Measurements from ENCODE around the gene ATAD5.

The ATAD5 gene

DNA sequence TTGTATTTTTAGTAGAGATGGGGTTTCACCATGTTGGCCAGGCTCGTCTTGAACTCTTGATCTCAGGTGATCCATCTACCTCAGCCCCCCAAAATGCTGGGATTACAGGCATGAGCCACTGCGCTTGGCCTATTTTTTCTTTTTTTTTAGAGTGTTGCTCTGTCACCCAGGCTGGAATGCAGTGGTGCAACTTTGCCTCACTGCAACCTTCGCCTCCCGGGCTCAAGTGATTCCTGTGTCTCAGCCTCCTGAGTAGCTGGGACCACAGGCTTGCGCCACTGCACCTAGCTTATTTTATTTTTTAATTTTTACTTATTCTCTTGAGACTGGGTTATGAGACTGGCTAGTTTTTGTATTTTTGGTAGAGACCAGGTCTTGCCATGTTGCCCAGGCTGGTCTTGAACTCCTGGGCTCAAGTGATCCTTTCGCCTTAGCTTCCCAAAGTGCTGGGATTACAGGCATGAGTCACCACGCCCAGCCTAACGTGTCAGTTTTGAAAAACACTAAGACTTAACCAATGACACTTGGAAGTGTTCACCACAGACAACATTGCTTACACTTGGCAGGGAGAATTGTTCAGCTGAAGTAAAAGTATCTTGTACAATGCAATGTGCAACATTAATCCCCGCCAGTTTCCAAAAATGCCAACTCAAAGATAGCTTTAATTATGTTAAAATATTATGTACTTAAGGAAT, 26.9 kb downstream of the ATAD5 start:
- Histone ChIP-seq H3K4me1 (ENCODE audit: control insufficient read depth, insufficient read depth, low read length) (no peaks in the 10 kb centered on the region), H3K4me3 (ENCODE audit: low read depth, low read length) (no peak overlapping the region), H3K27ac (ENCODE audit: extremely low read depth, low read depth, low read length) (no peak overlapping the region), H3K36me3 (ENCODE audit: control insufficient read depth in 2 of 2, insufficient read depth in 1 of 2, low read length in 2 of 2) (peaks cover 84 to 87% of the 10 kb centered on the region in 2 experiments), H3K9me3 (ENCODE audit: control insufficient read depth, insufficient read depth, low read depth, low read length) (no peaks in the 10 kb centered on the region)
- POLR2A ChIA-PET, result interaction anchor here (0.7 to 0.8 kb wide), 2 partner anchors 13 to 111 kb away, joined by 3 read pairs; no protein-coding TSS in a partner anchor
- CTCF ChIA-PET, result interaction anchor here (1.0 kb wide), 1 partner anchor 19 kb away, joined by 3 read pairs; no protein-coding TSS in a partner anchor
- TF ChIP-seq ZEB2 (tag by site-specific recombination; IDR thresholded peaks at IDR 0.05), result no peak
- TF ChIP-seq, protein P1, sequence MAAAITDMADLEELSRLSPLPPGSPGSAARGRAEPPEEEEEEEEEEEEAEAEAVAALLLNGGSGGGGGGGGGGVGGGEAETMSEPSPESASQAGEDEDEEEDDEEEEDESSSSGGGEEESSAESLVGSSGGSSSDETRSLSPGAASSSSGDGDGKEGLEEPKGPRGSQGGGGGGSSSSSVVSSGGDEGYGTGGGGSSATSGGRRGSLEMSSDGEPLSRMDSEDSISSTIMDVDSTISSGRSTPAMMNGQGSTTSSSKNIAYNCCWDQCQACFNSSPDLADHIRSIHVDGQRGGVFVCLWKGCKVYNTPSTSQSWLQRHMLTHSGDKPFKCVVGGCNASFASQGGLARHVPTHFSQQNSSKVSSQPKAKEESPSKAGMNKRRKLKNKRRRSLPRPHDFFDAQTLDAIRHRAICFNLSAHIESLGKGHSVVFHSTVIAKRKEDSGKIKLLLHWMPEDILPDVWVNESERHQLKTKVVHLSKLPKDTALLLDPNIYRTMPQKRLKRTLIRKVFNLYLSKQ (tag by site-specific recombination; IDR thresholded peaks at IDR 0.05; ENCODE audit: borderline replicate concordance), result no peak
- no peak for TF ChIP-seq IKZF3 (tag by site-specific recombination; IDR thresholded peaks at IDR 0.05)
- TF ChIP-seq ZNF600 (tag by site-specific recombination; IDR thresholded peaks at IDR 0.05), result no peak

DNA sequence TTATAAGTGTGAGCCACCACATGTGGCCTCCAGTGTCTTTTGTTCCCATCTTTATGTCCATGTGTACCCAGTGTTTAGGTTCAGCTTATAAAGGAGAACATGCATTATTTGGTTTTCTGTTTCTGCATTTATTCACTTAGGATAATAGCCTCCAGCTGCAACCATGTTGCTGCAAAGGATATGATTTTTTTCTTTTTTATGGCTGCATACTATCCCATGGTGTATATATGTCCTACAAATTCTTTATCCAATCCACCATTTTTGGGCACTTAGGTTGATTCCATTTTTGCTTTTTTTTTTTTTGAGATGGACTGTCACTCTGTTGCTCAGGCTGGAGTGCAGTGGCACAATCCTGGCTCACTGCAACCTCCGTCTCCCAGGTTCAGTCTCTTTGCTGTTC, 32.9 kb downstream of the ATAD5 start:
- ChIA-PET CTCF (no interaction called here), POLR2A (no interaction called here)
- TF ChIP-seq ZNF202 (tag by site-specific recombination; IDR thresholded peaks at IDR 0.05; ENCODE audit: borderline replicate concordance), result no peak
- no peak for TF ChIP-seq ZSCAN16 (tag by site-specific recombination; IDR thresholded peaks at IDR 0.05)
- peak; percentile 94 for TF ChIP-seq ZNF146 (tag by site-specific recombination; IDR thresholded peaks at IDR 0.05)
- TF ChIP-seq, protein P2, sequence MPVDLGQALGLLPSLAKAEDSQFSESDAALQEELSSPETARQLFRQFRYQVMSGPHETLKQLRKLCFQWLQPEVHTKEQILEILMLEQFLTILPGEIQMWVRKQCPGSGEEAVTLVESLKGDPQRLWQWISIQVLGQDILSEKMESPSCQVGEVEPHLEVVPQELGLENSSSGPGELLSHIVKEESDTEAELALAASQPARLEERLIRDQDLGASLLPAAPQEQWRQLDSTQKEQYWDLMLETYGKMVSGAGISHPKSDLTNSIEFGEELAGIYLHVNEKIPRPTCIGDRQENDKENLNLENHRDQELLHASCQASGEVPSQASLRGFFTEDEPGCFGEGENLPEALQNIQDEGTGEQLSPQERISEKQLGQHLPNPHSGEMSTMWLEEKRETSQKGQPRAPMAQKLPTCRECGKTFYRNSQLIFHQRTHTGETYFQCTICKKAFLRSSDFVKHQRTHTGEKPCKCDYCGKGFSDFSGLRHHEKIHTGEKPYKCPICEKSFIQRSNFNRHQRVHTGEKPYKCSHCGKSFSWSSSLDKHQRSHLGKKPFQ (tag by site-specific recombination; IDR thresholded peaks at IDR 0.05), result no peak
- no peak overlapping the region for H3K4me3 ChIP-seq (ENCODE audit: low read depth, low read length)
- H3K4me1 ChIP-seq (ENCODE audit: control insufficient read depth, insufficient read depth, low read length), result no peaks in the 10 kb centered on the region
- H3K27ac ChIP-seq (ENCODE audit: extremely low read depth, low read depth, low read length), result no peak overlapping the region
- H3K36me3 ChIP-seq (ENCODE audit: control insufficient read depth in 2 of 2, insufficient read depth in 1 of 2, low read length in 2 of 2), result peaks cover 86 to 95% of the 10 kb centered on the region in 2 experiments
- H3K9me3 ChIP-seq (ENCODE audit: control insufficient read depth, insufficient read depth, low read depth, low read length), result no peaks in the 10 kb centered on the region

DNA sequence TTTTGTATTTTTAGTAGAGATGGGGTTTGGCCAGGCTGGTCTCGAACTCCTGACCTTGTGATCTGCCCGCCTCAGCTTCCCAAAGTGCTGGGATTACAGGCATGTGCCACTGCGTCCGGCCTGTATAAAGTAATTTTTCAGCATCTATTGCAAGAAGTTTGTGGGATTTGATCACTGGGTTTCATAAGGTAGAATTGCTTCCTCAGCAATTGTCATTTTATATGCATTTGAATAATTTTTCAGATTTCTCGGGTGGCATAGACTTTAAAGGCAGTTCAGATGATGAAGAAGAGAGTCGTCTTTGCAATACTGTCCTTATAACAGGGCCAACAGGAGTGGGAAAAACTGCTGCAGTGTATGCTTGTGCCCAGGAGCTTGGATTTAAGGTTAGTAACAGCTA, 37.2 kb downstream of the ATAD5 start:
- Histone ChIP-seq H3K36me3 (ENCODE audit: control insufficient read depth in 2 of 2, insufficient read depth in 1 of 2, low read length in 2 of 2) (peaks cover 90 to 98% of the 10 kb centered on the region in 2 experiments), H3K27ac (ENCODE audit: extremely low read depth, low read depth, low read length) (no peak overlapping the region), H3K4me3 (ENCODE audit: low read depth, low read length) (no peak overlapping the region), H3K9me3 (ENCODE audit: control insufficient read depth, insufficient read depth, low read depth, low read length) (no peaks in the 10 kb centered on the region), H3K4me1 (ENCODE audit: control insufficient read depth, insufficient read depth, low read length) (no peaks in the 10 kb centered on the region)
- ChIA-PET CTCF (no interaction called here), POLR2A (no interaction called here)
- TF ChIP-seq ZNF610 (tag by site-specific recombination; IDR thresholded peaks at IDR 0.05; ENCODE audit: borderline replicate concordance), result no peak
- no peak for TF ChIP-seq GLIS2 (tag by site-specific recombination; IDR thresholded peaks at IDR 0.05)
- no peak for TF ChIP-seq ZNF140 (tag by site-specific recombination; IDR thresholded peaks at IDR 0.05)
- TF ChIP-seq IKZF3 (tag by site-specific recombination; IDR thresholded peaks at IDR 0.05), result no peak
- no peak for TF ChIP-seq KLF10 (tag by site-specific recombination; IDR thresholded peaks at IDR 0.05)
- TF ChIP-seq, protein P3, sequence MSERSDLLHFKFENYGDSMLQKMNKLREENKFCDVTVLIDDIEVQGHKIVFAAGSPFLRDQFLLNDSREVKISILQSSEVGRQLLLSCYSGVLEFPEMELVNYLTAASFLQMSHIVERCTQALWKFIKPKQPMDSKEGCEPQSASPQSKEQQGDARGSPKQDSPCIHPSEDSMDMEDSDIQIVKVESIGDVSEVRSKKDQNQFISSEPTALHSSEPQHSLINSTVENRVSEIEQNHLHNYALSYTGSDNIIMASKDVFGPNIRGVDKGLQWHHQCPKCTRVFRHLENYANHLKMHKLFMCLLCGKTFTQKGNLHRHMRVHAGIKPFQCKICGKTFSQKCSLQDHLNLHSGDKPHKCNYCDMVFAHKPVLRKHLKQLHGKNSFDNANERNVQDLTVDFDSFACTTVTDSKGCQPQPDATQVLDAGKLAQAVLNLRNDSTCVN (tag by site-specific recombination; optimal IDR thresholded peaks at IDR 0.05), result no peak

DNA sequence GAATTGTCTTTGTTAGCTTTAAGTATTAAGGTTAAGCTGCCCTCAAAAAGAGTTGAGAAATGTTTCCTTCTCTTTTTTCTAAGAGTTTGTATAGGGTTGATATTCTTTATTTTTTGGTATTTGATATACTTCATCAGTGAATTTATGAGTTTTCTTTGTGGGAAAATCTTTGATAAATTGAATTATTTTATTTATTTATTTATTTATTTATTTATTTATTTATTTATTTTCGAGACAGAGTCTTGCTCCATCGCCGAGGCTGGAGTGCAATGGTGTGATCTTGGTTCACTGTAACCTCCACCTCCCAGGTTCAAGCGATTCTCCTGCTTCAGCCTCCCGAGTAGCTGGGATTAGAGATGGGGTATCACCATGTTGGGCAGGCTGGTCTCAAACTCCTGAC, 54.4 kb downstream of the ATAD5 start:
- POLR2A ChIA-PET, result interaction anchor here (1.3 kb wide), 1 partner anchor 10 kb away, joined by 3 read pairs; no protein-coding TSS in a partner anchor
- TF ChIP-seq ZIC2 (tag by site-specific recombination; IDR thresholded peaks at IDR 0.05) (no peak), ZFP41 (tag by site-specific recombination; IDR thresholded peaks at IDR 0.05; ENCODE audit: borderline replicate concordance) (no peak), ZNF544 (tag by site-specific recombination; IDR thresholded peaks at IDR 0.05) (no peak), GLI2 (tag by site-specific recombination; IDR thresholded peaks at IDR 0.05; ENCODE audit: borderline replicate concordance, low read depth) (no peak), REPIN1 (tag by site-specific recombination; IDR thresholded peaks at IDR 0.05; ENCODE audit: low read depth) (no peak), ZNF155 (tag by site-specific recombination; IDR thresholded peaks at IDR 0.05) (no peak)
- TF ChIP-seq, protein P4, sequence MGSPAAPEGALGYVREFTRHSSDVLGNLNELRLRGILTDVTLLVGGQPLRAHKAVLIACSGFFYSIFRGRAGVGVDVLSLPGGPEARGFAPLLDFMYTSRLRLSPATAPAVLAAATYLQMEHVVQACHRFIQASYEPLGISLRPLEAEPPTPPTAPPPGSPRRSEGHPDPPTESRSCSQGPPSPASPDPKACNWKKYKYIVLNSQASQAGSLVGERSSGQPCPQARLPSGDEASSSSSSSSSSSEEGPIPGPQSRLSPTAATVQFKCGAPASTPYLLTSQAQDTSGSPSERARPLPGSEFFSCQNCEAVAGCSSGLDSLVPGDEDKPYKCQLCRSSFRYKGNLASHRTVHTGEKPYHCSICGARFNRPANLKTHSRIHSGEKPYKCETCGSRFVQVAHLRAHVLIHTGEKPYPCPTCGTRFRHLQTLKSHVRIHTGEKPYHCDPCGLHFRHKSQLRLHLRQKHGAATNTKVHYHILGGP (tag by site-specific recombination; IDR thresholded peaks at IDR 0.05), result no peak
- TF ChIP-seq, protein P5, sequence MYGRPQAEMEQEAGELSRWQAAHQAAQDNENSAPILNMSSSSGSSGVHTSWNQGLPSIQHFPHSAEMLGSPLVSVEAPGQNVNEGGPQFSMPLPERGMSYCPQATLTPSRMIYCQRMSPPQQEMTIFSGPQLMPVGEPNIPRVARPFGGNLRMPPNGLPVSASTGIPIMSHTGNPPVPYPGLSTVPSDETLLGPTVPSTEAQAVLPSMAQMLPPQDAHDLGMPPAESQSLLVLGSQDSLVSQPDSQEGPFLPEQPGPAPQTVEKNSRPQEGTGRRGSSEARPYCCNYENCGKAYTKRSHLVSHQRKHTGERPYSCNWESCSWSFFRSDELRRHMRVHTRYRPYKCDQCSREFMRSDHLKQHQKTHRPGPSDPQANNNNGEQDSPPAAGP (tag by site-specific recombination; IDR thresholded peaks at IDR 0.05), result no peak

More for the DNA sequence above, 54.4 kb downstream of the ATAD5 start:
- Histone ChIP-seq H3K27ac (ENCODE audit: extremely low read depth, low read depth, low read length) (no peak overlapping the region), H3K9me3 (ENCODE audit: control insufficient read depth, insufficient read depth, low read depth, low read length) (no peaks in the 10 kb centered on the region), H3K36me3 (ENCODE audit: control insufficient read depth in 2 of 2, insufficient read depth in 1 of 2, low read length in 2 of 2) (peaks cover 54 to 87% of the 10 kb centered on the region in 2 experiments), H3K4me1 (ENCODE audit: control insufficient read depth, insufficient read depth, low read length) (no peaks in the 10 kb centered on the region), H3K4me3 (ENCODE audit: low read depth, low read length) (no peak overlapping the region)
- CTCF ChIA-PET, result interaction anchor here (0.6 kb wide), 1 partner anchor 14 kb away, joined by 3 read pairs; no protein-coding TSS in a partner anchor
